Karpas-422 (cell line): ENCODE results near the gene LSP1. TPM values are rescaled to one million over a fixed set of nuclear protein-coding genes. Genes with fewer than 3 reads are reported as not detected.

Experiments
- DNase-seq: peaks from one replicate; pipeline ENCODE4 v3.0.0-alpha.2; 2015
- H2AFZ ChIP-seq: fragments of 200-600 bp; sonication (generic); 2 replicates; pipeline ENCODE4 v1.6.1; 2014; ENCODE audit warnings: antibody characterized with exemption, low read length, mixed read lengths
- H3K27ac ChIP-seq: fragments of 200-600 bp; sonication (generic); 2 replicates; pipeline ENCODE4 v1.5.1; 2014; ENCODE audit warnings: mild to moderate bottlenecking, low read length, moderate library complexity
- H3K27me3 ChIP-seq: fragments of 200-600 bp; sonication (generic); 2 replicates; pipeline ENCODE4 v1.6.1; 2014; ENCODE audit warnings: low read length, mixed read lengths
- H3K36me3 ChIP-seq: fragments of 200-600 bp; sonication (generic); 2 replicates; pipeline ENCODE4 v1.6.1; 2014; ENCODE audit warnings: low read length, mixed read lengths; ENCODE audit not compliant: insufficient read depth
- H3K4me1 ChIP-seq: fragments of 200-600 bp; sonication (generic); 2 replicates; pipeline ENCODE4 v1.6.1; 2014; ENCODE audit warnings: mild to moderate bottlenecking, low read length, mixed read lengths
- H3K4me2 ChIP-seq: fragments of 200-600 bp; sonication (generic); 2 replicates; pipeline ENCODE4 v1.6.1; 2014; ENCODE audit warnings: low read length, low read depth, mild to moderate bottlenecking; ENCODE audit not compliant: poor library complexity, severe bottlenecking
- H3K4me3 ChIP-seq: fragments of 200-600 bp; sonication (generic); 2 replicates; pipeline ENCODE4 v1.5.1; 2014; ENCODE audit warnings: mild to moderate bottlenecking, antibody characterized with exemption, low read length, mixed read lengths
- H3K79me2 ChIP-seq: fragments of 200-600 bp; sonication (generic); 2 replicates; pipeline ENCODE4 v1.6.1; 2014; ENCODE audit warnings: mild to moderate bottlenecking, low read length, mixed read lengths
- H3K9ac ChIP-seq: fragments of 200-600 bp; sonication (generic); 2 replicates; pipeline ENCODE4 v1.6.0; 2014; ENCODE audit warnings: low read length
- H3K9me2 ChIP-seq: fragments of 200-600 bp; sonication (generic), shearing (Covaris generic); replicated peaks from 2 replicates; pipeline ENCODE4 v1.6.0; 2014; ENCODE audit warnings: mild to moderate bottlenecking, low read length, moderate library complexity; ENCODE audit not compliant: insufficient read depth
- H3K9me3 ChIP-seq: fragments of 300-700, 200-600 bp; sonication (generic); 2 replicates; pipeline ENCODE4 v1.6.1; 2014; ENCODE audit warnings: low read length, mixed read lengths
- H4K20me1 ChIP-seq: fragments of 200-600 bp; sonication (generic); 2 replicates; pipeline ENCODE4 v1.6.1; 2014; ENCODE audit warnings: mild to moderate bottlenecking, antibody characterized with exemption, low read length, low read depth; ENCODE audit not compliant: insufficient read depth
- total RNA-seq: library from RNA; depleted of rRNA; stranded (reverse); fragments of >200 nt; shearing (Covaris generic); gene quantifications from 2 replicates; pipeline ENCODE4 v1.2.3, GENCODE V29; 2014; ENCODE audit warnings: low replicate concordance

Gene LSP1
- total RNA-seq, 1 experiment from 2014 or later: 46.9 TPM

DNA sequence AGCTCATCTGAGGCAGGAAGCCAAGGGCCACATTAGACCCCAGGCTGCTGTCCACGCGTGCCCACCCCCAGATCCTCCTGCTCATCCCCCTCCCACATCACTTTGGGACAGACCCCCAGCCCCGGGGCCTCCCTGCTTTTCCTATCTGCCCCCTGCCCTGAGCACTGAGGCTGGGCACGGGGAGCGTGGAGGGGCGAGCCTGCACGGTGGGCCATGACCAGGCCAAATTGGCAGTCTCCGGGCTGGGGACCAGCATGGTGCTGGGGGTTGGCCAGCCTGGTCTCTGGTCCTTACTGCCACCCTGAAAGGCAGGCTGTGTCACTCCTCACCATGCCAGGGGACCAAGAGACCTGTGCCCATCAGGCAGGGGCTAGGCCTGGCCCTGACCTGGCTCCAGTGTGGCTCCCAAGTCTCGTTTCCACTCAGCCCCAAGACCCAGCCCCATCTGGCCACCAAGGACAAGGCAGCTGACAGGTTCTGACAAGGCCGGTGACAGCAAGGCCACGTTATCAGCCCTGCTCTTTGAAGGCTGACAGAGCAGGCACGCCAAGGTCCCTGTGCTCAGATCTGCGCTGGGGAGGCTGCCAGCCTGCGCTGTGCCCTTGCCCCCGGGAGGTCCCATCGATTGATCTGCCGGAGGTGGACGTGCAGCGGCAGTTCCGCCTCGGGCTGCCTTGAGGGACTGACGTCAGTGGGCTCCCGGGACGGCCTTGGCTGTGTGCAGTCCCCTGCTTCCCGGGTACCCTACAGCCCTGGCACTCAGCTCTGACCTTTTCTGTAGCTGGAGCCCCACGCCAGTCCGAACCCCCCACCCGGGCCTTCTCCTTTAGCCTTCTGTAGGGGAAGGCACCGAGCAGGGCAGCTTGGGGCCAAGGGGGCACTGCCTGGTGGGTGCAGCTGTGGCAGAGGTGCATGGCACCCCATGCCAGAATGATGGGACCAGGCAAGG lies 10.5 kb upstream of the LSP1 start:
- no peak overlapping the region for H2AFZ ChIP-seq
- H3K9ac ChIP-seq: no peak overlapping the region
- H3K4me3 ChIP-seq: no peak overlapping the region
- H3K4me1 ChIP-seq: peaks cover 31% of the 10 kb centered on the region
- no peaks in the 10 kb centered on the region for H4K20me1 ChIP-seq
- H3K79me2 ChIP-seq: no peaks in the 10 kb centered on the region
- no peak for DNase-seq
- H3K36me3 ChIP-seq: no peaks in the 10 kb centered on the region
- H3K27me3 ChIP-seq: no peaks in the 10 kb centered on the region; the same call in 1 of the 2 replicates
- H3K27ac ChIP-seq: no peak overlapping the region
- no peaks in the 10 kb centered on the region for H3K9me3 ChIP-seq
- no peaks in the 10 kb centered on the region for H3K9me2 ChIP-seq
- H3K4me2 ChIP-seq: no peak overlapping the region

DNA sequence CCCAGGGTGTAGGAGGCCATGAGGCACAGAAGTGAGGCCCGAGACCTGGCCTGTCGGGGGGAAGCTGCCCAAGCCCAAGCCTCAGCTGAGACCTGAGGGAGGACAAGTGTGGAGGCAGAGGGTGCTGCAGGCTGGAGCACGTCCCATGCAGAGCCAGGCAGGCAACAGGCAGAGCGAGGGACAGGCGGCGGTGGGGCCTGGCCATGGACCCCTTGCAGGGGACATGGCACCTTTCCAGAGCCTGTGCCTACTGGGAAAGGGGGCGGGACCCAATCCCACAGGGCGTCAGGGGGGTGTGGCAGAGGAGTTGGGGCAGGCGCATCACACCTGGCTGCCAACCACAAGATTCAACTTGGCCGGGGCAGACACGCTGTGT lies 9.8 kb upstream of the LSP1 start:
- H3K9me3 ChIP-seq: no peaks in the 10 kb centered on the region
- no peak overlapping the region for H3K27ac ChIP-seq
- no peaks in the 10 kb centered on the region; the same call in 1 of the 2 replicates for H3K27me3 ChIP-seq
- no peaks in the 10 kb centered on the region for H4K20me1 ChIP-seq
- peaks cover 28% of the 10 kb centered on the region for H3K4me1 ChIP-seq
- H3K36me3 ChIP-seq: no peaks in the 10 kb centered on the region
- no peak overlapping the region for H2AFZ ChIP-seq
- H3K9ac ChIP-seq: no peak overlapping the region
- DNase-seq: no peak
- no peak overlapping the region for H3K4me2 ChIP-seq
- no peak overlapping the region for H3K4me3 ChIP-seq
- H3K79me2 ChIP-seq: no peaks in the 10 kb centered on the region
- H3K9me2 ChIP-seq: no peaks in the 10 kb centered on the region

DNA sequence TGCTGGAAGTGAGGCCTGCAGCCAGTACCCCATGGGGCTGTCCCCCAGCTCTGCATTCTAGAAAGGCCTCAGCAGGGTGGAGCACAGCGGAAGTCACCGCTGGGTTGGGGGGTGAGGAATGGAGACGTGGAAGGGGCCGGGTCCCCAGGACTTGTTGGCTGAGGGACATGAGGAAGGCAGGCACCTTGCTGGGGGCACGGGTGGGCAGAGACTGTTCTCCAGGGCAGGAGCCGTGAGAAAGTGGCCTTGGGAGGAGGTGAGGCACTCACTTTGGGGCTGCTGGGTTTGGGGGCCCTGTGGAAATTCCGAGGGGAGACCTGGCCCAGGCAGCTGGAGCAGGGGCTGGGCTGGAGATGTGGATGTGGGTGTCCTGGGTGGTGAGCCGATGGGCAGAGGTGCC lies 9.1 kb upstream of the LSP1 start:
- Histone ChIP-seq H4K20me1 (no peaks in the 10 kb centered on the region), H3K9me2 (no peaks in the 10 kb centered on the region), H3K79me2 (no peaks in the 10 kb centered on the region), H2AFZ (no peak overlapping the region), H3K9ac (no peak overlapping the region), H3K27ac (no peak overlapping the region), H3K4me3 (no peak overlapping the region), H3K27me3 (no peaks in the 10 kb centered on the region; the same call in 1 of the 2 replicates), H3K36me3 (no peaks in the 10 kb centered on the region), H3K9me3 (no peaks in the 10 kb centered on the region), H3K4me1 (peaks cover 21% of the 10 kb centered on the region), H3K4me2 (no peak overlapping the region)
- no peak for DNase-seq

DNA sequence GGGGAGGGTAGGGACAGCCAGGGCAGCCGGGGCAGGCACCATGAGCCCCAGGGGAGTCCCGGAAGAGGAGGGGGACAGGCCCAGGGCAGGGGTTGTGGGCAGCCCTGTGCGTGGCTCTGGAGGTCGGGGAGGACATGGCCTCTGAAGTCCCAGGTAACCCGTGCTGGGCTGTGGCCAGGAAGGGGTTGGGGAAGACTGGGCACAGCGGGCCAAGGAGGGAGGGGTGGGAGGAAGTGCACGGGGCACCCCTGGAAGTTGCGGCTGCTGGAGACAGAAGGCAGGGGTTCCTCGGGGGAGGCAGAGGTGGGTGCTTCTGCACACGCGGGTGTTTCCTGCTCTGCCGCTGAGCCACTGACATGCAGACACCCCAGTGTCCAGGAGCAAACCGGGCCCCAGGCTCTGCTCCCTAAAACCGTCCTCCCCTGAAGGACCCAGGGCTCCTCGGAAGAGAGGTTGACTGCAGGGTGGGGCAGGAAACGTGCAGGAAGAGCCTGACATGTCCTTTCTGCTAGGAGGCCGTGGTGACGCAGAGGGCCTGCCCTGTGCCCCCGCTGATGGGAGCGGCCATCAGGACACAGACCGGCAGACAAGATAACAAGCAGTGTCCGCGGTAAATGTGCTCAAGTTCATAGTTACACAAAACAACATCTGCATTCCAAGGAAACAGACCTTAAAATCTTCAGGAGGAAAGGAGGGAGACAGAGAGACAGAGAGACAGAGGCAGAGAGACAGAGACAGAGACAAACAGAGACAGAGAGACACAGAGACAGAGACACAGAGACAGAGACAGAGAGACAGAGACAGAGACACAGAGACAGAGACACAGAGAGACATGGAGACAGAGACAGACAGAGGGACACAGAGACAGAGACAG lies 8.4 kb upstream of the LSP1 start:
- Histone ChIP-seq H3K36me3 (no peaks in the 10 kb centered on the region), H3K9ac (no peak overlapping the region), H3K9me3 (no peaks in the 10 kb centered on the region), H4K20me1 (no peaks in the 10 kb centered on the region), H3K27me3 (no peaks in the 10 kb centered on the region; the same call in 1 of the 2 replicates), H3K4me1 (peaks cover 15% of the 10 kb centered on the region), H3K79me2 (no peaks in the 10 kb centered on the region), H3K9me2 (no peaks in the 10 kb centered on the region), H2AFZ (no peak overlapping the region), H3K27ac (no peak overlapping the region), H3K4me3 (no peak overlapping the region), H3K4me2 (no peak overlapping the region)
- DNase-seq: no peak

DNA sequence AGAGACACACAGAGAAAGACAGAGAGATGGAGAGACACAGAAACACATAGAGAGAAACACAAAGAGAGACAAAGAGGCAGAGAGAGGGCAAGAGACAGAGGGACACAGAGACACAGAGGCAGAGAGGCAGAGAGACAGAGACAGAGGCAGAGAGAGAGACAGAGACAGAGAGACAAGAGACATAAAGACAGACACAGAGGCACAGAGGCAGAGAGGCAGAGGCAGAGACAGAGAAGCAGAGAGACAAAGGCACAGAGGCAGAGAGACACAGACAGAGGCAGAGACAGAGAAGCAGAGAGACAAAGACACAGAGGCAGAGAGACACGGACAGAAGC lies 7.8 kb upstream of the LSP1 start:
- Histone ChIP-seq H3K9me2 (no peaks in the 10 kb centered on the region), H3K4me1 (peaks cover 11% of the 10 kb centered on the region), H3K9me3 (no peaks in the 10 kb centered on the region), H4K20me1 (no peaks in the 10 kb centered on the region), H3K4me2 (no peak overlapping the region), H3K36me3 (no peaks in the 10 kb centered on the region), H3K4me3 (no peak overlapping the region), H3K79me2 (no peaks in the 10 kb centered on the region), H3K27ac (no peak overlapping the region), H3K27me3 (no peaks in the 10 kb centered on the region; the same call in 1 of the 2 replicates), H2AFZ (no peak overlapping the region), H3K9ac (no peak overlapping the region)
- no peak for DNase-seq

DNA sequence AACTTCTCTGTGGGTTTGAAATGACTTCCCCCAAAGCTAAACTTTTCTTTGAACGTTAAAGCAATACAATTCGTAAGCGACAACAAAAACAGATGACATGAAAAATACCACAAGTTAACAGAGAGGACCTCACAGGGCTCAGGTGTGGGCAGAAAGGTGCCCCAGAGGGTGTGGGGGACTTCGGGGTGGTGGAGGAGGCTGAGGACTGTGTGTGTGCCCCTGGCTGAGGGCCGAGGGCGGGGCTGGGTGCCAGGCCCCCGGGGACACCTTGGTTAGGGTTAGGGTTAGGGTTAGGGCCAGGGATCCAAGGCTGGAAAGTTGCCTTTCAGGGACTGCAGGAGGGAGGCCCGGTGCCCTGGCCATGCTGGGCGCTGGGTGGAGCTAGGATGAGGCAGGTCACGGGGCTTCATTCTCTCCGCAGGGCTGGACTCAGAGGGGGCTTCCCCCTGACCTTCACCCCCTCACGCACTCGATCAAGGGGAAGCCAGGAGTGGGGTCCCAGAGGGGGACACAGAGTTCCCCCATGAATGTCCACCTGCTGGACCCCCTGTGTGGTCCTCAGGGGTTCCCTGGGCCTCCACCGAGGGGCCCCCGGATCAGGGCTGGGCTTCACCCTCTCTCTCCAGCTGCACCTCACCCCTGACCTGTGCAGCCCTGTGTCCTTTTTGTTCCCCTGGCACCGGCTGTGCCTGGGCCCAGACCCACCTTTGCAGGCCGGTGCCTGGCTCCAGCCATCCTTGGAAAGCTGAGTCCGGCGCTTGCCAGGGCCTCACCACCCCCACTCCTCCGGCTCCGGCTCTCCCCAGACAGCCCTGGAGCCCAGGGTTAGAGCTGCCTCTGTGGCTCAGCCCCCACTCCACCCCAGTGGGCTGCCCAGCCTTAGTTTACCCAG lies 7.1 kb upstream of the LSP1 start:
- Histone ChIP-seq H3K4me3 (no peak overlapping the region), H3K79me2 (no peaks in the 10 kb centered on the region), H3K36me3 (no peaks in the 10 kb centered on the region), H2AFZ (no peak overlapping the region), H4K20me1 (no peaks in the 10 kb centered on the region), H3K4me2 (no peak overlapping the region), H3K4me1 (peaks cover 15% of the 10 kb centered on the region), H3K9me3 (no peaks in the 10 kb centered on the region), H3K9me2 (no peaks in the 10 kb centered on the region), H3K9ac (no peak overlapping the region), H3K27ac (no peak overlapping the region), H3K27me3 (no peaks in the 10 kb centered on the region; the same call in 1 of the 2 replicates)
- no peak for DNase-seq

DNA sequence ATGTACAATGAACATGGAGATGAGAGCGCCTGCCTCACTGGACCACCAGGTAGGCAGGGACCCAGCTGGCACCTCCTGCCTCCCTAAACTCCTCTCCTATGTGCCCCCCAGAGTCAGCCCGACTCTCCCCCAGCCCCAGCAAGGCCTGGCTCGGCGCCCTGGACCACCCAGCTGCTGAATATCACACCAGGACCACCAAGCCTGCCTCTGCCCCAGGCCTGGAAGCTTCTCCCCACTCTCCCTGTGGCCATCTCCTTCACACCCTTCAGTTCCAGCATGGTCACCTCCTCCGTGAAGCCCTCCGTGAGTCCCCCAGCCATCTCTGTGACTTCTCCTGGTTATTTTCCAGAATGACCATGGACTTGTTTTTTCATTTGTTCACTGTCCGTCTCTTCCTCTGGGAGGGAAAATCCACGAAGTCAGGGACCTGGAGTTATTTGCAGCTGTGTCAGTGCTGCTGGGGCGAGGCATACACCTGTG lies 6.4 kb upstream of the LSP1 start:
- no peaks in the 10 kb centered on the region for H3K79me2 ChIP-seq
- H4K20me1 ChIP-seq: no peaks in the 10 kb centered on the region
- H3K9ac ChIP-seq: no peak overlapping the region
- no peak for DNase-seq
- no peaks in the 10 kb centered on the region for H3K9me3 ChIP-seq
- no peak overlapping the region for H3K4me2 ChIP-seq
- no peaks in the 10 kb centered on the region for H3K36me3 ChIP-seq
- H3K9me2 ChIP-seq: no peaks in the 10 kb centered on the region
- H3K27me3 ChIP-seq: no peaks in the 10 kb centered on the region; the same call in 1 of the 2 replicates
- H3K4me3 ChIP-seq: no peak overlapping the region
- no peak overlapping the region for H2AFZ ChIP-seq
- H3K4me1 ChIP-seq: peaks cover 22% of the 10 kb centered on the region
- no peak overlapping the region for H3K27ac ChIP-seq
